ENCODE measurements around the gene FXYD6. TPM values are rescaled to one million over a fixed set of nuclear protein-coding genes. Genes with fewer than 3 reads are reported as not detected.

Gene FXYD6
- total RNA-seq, 2 donors from 2014 or later = 0.62 TPM; not detected in 1

DNA sequence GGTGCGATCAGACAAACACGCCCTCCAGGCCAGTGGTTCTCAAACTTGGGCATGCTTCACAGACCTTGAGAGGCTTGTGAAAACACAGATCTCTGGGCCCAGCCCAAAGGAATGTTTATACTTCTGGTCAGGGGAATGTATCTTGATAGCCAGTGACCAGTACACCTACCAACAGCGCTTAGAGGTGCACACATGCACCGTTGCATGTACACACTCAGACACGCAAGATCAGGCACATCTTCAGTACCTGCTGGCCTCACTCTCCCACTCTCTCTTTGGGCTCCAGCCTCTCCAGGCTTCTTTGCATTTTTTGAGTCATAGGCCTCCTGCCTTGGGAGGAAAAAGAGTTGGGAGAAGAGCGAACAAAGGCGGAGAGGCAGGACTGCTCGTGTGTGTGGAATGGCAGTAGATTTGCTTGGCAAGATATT lies 11.7 kb upstream of the FXYD6 start:
- H3K9me3 ChIP-seq (ENCODE audit: control insufficient read depth, low read length, poor library complexity, severe bottlenecking) = no peaks in the 10 kb centered on the region
- Mint-ChIP-seq H3K27me3 (peaks cover 43% of the 10 kb centered on the region), H3K36me3 (ENCODE audit: low read depth) (no peaks in the 10 kb centered on the region), H3K4me1 (no peaks in the 10 kb centered on the region), H3K27ac (no peak overlapping the region), H3K4me3 (no peak overlapping the region)
- DNase-seq (no peak), ATAC-seq (no peak)

- no peaks in the 10 kb centered on the region for H3K9me3 ChIP-seq (ENCODE audit: control insufficient read depth, low read length, poor library complexity, severe bottlenecking)
- Mint-ChIP-seq H3K27me3 (peaks cover 45% of the 10 kb centered on the region), H3K27ac (no peak overlapping the region), H3K4me1 (no peaks in the 10 kb centered on the region), H3K36me3 (ENCODE audit: low read depth) (no peaks in the 10 kb centered on the region), H3K4me3 (no peak overlapping the region)
- DNase-seq (no peak), ATAC-seq (no peak)
These were observed 11.1 kb upstream of the FXYD6 start for GRCh38 chr11:117887431-117888138.

DNA sequence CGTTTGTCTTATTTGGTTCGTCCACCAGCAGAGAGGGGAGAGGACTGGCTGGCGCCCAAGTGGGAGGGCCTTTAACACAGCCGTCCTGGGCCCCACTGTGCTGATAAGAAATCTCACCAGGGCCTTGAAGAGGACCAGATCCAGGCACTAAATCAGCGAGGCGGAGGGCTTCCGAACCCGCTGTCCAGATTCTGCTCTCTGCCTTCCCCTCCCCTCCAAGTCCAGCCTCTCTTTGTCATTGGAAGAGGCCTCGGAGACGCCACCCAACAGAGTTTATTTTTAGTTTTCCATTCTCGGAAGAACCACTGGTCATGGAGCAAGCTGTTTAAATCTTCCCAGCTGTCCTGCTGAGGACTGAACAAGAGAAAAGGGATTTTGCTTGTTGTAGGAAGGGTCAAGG lies 9.3 kb upstream of the FXYD6 start:
- Mint-ChIP-seq H3K4me1 (no peaks in the 10 kb centered on the region), H3K27me3 (peaks cover 59% of the 10 kb centered on the region), H3K27ac (no peak overlapping the region), H3K4me3 (no peak overlapping the region), H3K36me3 (ENCODE audit: low read depth) (no peaks in the 10 kb centered on the region)
- no peaks in the 10 kb centered on the region for H3K9me3 ChIP-seq (ENCODE audit: control insufficient read depth, low read length, poor library complexity, severe bottlenecking)
- DNase-seq (no peak), ATAC-seq (no peak)

- Mint-ChIP-seq H3K4me1 (peaks cover 4% of the 10 kb centered on the region), H3K27me3 (peaks cover 66% of the 10 kb centered on the region), H3K27ac (no peak overlapping the region), H3K4me3 (no peak overlapping the region), H3K36me3 (ENCODE audit: low read depth) (no peaks in the 10 kb centered on the region)
- H3K9me3 ChIP-seq (ENCODE audit: control insufficient read depth, low read length, poor library complexity, severe bottlenecking) = no peaks in the 10 kb centered on the region
- ATAC-seq (no peak), DNase-seq (no peak)
These were observed 8.5 kb upstream of the FXYD6 start for GRCh38 chr11:117884994-117885393.

GRCh38 chr11:117883063-117883462 lies 6.6 kb upstream of the FXYD6 start:
- Mint-ChIP-seq H3K27ac (no peak overlapping the region), H3K4me1 (peaks cover 4% of the 10 kb centered on the region), H3K36me3 (ENCODE audit: low read depth) (no peaks in the 10 kb centered on the region), H3K27me3 (peaks cover 72% of the 10 kb centered on the region), H3K4me3 (no peak overlapping the region)
- DNase-seq (no peak), ATAC-seq (no peak)
- H3K9me3 ChIP-seq (ENCODE audit: control insufficient read depth, low read length, poor library complexity, severe bottlenecking) = no peaks in the 10 kb centered on the region

DNA sequence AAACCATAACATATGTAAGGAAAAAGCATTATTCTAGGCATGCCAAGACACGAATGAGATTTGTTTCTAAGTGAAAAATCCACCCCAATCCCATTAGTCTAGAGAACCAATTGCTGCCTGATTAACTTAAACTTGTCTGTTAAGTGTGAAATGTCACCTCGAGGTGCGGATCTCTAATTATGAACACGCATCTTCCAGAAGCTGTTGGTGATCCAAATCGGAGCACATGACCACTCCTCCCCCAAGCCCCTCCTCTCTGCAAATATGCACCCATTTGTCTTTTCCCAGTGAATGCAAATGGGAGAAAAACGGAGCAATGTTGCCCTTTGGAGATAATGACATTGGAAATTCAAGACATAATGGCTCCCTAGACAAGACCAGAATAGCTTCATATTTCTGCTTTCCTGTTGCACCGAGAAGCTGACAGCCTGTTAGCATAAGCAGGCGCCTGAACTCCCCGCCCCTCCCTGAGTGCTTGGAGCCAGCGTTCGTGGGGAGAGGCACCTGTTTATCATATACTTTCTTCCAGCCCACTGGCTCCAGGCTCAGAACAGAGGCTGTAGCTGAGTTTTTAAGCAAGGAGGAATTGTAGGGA lies 6.0 kb upstream of the FXYD6 start:
- Mint-ChIP-seq H3K27ac (no peak overlapping the region), H3K4me1 (peaks cover 4% of the 10 kb centered on the region), H3K4me3 (no peak overlapping the region), H3K27me3 (peaks cover 72% of the 10 kb centered on the region), H3K36me3 (ENCODE audit: low read depth) (no peaks in the 10 kb centered on the region)
- DNase-seq (no peak), ATAC-seq (no peak)
- no peaks in the 10 kb centered on the region for H3K9me3 ChIP-seq (ENCODE audit: control insufficient read depth, low read length, poor library complexity, severe bottlenecking)

- no peak overlapping the region for H3K27ac Mint-ChIP-seq
- no peak for DNase-seq
- H3K4me1 Mint-ChIP-seq = peaks cover 9% of the 10 kb centered on the region
- no peak overlapping the region for H3K4me3 Mint-ChIP-seq
- no peaks in the 10 kb centered on the region for H3K36me3 Mint-ChIP-seq (ENCODE audit: low read depth)
- ATAC-seq = no peak
- peaks cover 75% of the 10 kb centered on the region for H3K27me3 Mint-ChIP-seq
- H3K9me3 ChIP-seq (ENCODE audit: control insufficient read depth, low read length, poor library complexity, severe bottlenecking) = no peaks in the 10 kb centered on the region
These were observed 4.8 kb upstream of the FXYD6 start for GRCh38 chr11:117881217-117881616.

DNA sequence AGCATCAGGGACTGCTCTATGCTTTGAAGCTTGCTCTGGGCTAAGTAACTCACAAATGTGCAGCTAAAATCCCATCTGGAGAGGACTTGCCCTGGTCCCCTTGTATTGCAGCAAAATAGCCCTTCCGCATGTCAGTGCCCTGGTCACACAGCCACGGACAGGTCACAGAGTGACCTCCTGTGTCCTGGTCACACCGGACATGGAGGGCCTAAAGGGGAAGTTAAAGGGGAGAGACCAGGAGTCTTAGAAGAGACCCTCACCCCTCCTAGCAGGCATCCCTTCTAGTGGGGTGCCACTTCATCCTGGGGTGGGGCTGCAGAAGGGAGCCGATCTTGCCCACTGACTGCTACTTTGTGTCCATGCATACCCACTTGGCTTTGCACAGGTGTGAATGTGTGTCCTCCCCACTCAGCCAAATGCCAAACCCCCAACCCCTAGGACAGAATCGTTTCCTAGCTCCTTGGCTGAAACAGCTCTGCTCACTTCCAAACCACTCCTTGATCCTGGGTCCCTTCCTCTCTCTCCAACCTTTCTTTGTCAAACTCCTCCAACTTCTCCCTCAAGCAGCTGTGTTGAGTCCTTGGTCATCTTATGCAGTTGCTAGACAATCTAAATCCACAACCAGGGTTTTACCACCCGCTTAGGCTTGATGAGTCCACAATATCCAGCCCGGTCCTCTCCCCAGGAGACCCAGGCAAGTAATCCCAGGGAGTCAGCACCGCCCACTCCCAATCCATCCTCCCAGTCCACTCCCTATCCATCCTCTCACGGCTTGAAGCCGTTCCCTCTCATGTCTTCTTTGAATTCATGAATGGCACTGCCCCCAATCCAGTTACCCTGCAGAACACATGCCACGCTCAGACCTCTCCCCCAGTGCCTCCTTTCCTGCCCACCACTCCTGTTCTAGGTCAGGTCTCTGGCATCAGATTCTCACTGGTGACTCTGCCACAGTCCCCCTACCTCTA lies 3.3 kb upstream of the FXYD6 start:
- DNase-seq (no peak), ATAC-seq (no peak)
- Mint-ChIP-seq H3K36me3 (ENCODE audit: low read depth) (peaks cover 4% of the 10 kb centered on the region), H3K4me3 (no peak overlapping the region), H3K4me1 (peaks cover 23% of the 10 kb centered on the region), H3K27ac (no peak overlapping the region), H3K27me3 (peaks cover 77% of the 10 kb centered on the region)
- H3K9me3 ChIP-seq (ENCODE audit: control insufficient read depth, low read length, poor library complexity, severe bottlenecking) = no peaks in the 10 kb centered on the region

- ATAC-seq (no peak), DNase-seq (no peak)
- Mint-ChIP-seq H3K27ac (no peak overlapping the region), H3K27me3 (peaks cover 79% of the 10 kb centered on the region), H3K4me3 (peak overlapping the region; percentile 19), H3K36me3 (ENCODE audit: low read depth) (peaks cover 4% of the 10 kb centered on the region), H3K4me1 (peaks cover 25% of the 10 kb centered on the region)
- H3K9me3 ChIP-seq (ENCODE audit: control insufficient read depth, low read length, poor library complexity, severe bottlenecking) = no peaks in the 10 kb centered on the region
These were observed 2.5 kb upstream of the FXYD6 start for GRCh38 chr11:117878939-117879475.

DNA sequence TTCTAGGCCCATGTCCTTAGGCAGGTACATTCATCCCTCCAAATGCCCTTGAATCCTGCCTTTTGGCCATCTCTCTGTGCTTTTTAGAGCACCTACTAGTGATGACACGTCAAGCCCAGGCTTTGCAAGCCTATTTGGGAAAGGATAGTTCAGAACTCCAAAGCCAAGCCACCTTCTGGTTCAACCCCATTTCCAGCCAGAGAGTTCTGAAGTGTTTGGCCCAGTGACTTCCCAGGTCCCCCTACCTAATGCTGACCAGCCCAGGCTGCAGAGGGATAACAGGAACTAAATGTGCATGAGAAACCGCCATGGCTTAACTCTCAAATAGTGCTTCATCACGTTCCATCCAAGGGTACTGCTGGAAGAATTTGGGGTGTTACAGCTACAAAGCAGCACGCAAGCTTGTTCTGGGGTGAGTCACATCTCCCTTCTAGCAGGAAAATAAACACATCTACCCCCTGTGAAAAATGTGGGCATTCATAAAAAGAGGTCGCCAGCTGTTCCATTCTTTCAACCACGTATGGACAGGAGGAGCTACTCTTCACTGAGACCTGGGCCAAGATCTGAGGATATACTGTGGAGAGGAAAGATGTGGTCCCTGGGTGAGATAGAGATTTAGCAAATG lies 2.0 kb upstream of the FXYD6 start:
- ATAC-seq (no peak), DNase-seq (no peak)
- Mint-ChIP-seq H3K4me3 (peak overlapping the region; percentile 19), H3K36me3 (ENCODE audit: low read depth) (peaks cover 4% of the 10 kb centered on the region), H3K27me3 (peaks cover 80% of the 10 kb centered on the region), H3K27ac (no peak overlapping the region), H3K4me1 (peaks cover 29% of the 10 kb centered on the region)
- H3K9me3 ChIP-seq (ENCODE audit: control insufficient read depth, low read length, poor library complexity, severe bottlenecking) = no peaks in the 10 kb centered on the region

DNA sequence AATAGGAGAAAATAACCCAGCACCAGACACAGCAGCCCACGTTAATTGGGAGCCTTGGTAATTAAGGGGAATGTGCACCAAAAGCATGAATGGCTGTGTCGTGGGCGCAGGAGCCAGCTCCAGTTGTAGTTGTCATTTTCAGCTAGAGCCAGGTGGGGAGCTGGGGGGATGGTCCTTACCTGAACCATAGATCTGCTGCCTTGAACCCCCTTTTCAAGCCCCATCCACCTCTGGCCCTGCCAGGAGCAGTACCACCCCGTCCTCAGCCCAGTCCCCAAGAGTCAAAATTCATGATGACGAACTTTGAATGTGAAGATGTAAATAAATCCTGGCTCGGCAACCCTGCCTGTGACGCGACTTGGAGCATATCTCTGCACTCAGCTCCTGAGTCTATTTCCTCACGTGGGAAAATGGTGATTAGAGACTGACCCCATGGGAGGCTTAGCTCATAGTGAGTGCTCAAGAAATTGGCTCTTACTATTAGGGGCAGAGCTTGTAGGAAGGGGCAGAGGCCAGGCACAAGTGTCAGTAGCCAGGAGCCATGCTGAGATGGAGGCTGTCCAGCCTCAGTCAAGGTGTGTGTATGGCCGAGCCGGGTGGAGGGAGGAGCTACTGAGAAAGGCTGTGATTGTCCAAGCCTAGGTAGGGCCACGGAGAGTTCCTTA lies 794 bp upstream of the FXYD6 start:
- DNase-seq = no peak
- Mint-ChIP-seq H3K4me1 (peaks cover 32% of the 10 kb centered on the region), H3K36me3 (ENCODE audit: low read depth) (peaks cover 4% of the 10 kb centered on the region), H3K27me3 (peaks cover 84% of the 10 kb centered on the region), H3K4me3 (peak overlapping the region; percentile 94), H3K27ac (no peak overlapping the region)
- no peak for ATAC-seq
- no peaks in the 10 kb centered on the region for H3K9me3 ChIP-seq (ENCODE audit: control insufficient read depth, low read length, poor library complexity, severe bottlenecking)

DNA sequence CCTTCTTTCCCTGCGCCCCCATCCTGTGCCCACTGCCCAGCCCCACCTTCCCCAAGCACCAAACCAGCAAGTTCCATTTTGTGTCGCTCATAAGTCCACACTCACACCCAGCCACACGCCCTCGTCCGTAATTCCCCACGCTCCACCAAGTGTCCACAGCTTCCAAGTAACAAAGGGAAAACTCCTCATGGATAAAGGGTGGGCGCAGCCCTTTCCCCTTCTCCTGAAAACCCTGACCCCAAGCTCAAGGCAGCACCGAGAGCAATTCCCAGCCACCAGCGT lies 458 bp downstream of the FXYD6 start:
- no peaks in the 10 kb centered on the region for H3K9me3 ChIP-seq (ENCODE audit: control insufficient read depth, low read length, poor library complexity, severe bottlenecking)
- no peak for DNase-seq
- ATAC-seq = peak; percentile 25
- Mint-ChIP-seq H3K4me3 (peak overlapping the region; percentile 94), H3K36me3 (ENCODE audit: low read depth) (peaks cover 4% of the 10 kb centered on the region), H3K27me3 (peaks cover 86% of the 10 kb centered on the region), H3K27ac (no peak overlapping the region), H3K4me1 (peaks cover 36% of the 10 kb centered on the region)

Measured in T-helper 17 cell (primary cell).